Suprapubic skin (tissue), 4 donors: ENCODE results near the gene SYNPO. TPM values are rescaled to one million over a fixed set of nuclear protein-coding genes. Genes with fewer than 3 reads are reported as not detected.

Experiments
- DNase-seq, 2 donors: peaks; one replicate each; pipeline ENCODE4 v3.0.0-alpha.2; 2019; ENCODE audit warnings: low spot score in 2 of 2
- H3K27ac ChIP-seq: fragments of 200-600 bp; sonication (generic); one replicate; pipeline ENCODE4 v1.5.1; 2019
- H3K27me3 ChIP-seq: fragments of 200-600 bp; sonication (generic); one replicate; pipeline ENCODE4 v1.5.1; 2019
- H3K36me3 ChIP-seq: fragments of 200-600 bp; sonication (generic); one replicate; pipeline ENCODE4 v1.5.1; 2019
- H3K4me1 ChIP-seq: fragments of 200-600 bp; sonication (generic); one replicate; pipeline ENCODE4 v1.5.1; 2019
- H3K4me3 ChIP-seq: fragments of 200-600 bp; sonication (generic); one replicate; pipeline ENCODE4 v1.5.1; 2019; ENCODE audit warnings: mild to moderate bottlenecking
- H3K9me3 ChIP-seq: fragments of 200-600 bp; sonication (generic); one replicate; pipeline ENCODE4 v1.5.1; 2019
- CTCF ChIP-seq, 2 donors: fragments of 200-600 bp in 1 of 2; fragments of 450-650 bp in 1 of 2; sonication (generic) in 1 of 2; IDR thresholded peaks; one replicate each; pipeline ENCODE4 v1.5.1; 2016 to 2019; ENCODE audit warnings: antibody characterized with exemption in 2 of 2, mild to moderate bottlenecking in 1 of 2, moderate library complexity in 1 of 2
- EP300 ChIP-seq: sonication (generic); formaldehyde crosslinking; IDR thresholded peaks from one replicate; pipeline ENCODE4 v1.6.1; 2017; ENCODE audit warnings: antibody characterized with exemption
- POLR2A ChIP-seq, 2 donors: fragments of 450-650 bp; IDR thresholded peaks; one replicate each; pipeline ENCODE4 v1.6.1; 2017; ENCODE audit warnings: antibody characterized with exemption in 2 of 2, mild to moderate bottlenecking in 2 of 2, moderate library complexity in 2 of 2
- POLR2AphosphoS5 ChIP-seq, 3 donors: sonication (generic); formaldehyde crosslinking; IDR thresholded peaks; one replicate each; pipeline ENCODE4 v1.6.1; 2017; ENCODE audit warnings: antibody characterized with exemption in 3 of 3
- WGBS: methylation state at CpG from one replicate; pipeline ENCODE4 v1.1.5; 2018; 5-methylcytosine and 5-hydroxymethylcytosine counted together
- total RNA-seq, 4 donors: library from RNA; depleted of rRNA; stranded (reverse); fragments of >200 nt; gene quantifications; one replicate each; pipeline ENCODE4 v1.1.0, GENCODE V29; 2016

SYNPO gene
- total RNA-seq, 4 donors from 2014 or later = 3.3 to 8.5 (median 5.6) TPM

GRCh38 chr5:150596313-150596712 lies 44.1 kb upstream of the SYNPO start:
- WGBS = 85% methylated on average over 8 of the region's 9 CpGs
- H3K4me3 ChIP-seq = no peak overlapping the region
- no peaks in the 10 kb centered on the region for H3K9me3 ChIP-seq
- peaks cover 30% of the 10 kb centered on the region for H3K4me1 ChIP-seq
- H3K27ac ChIP-seq = no peak overlapping the region
- TF ChIP-seq CTCF (IDR thresholded peaks at IDR 0.05) (no peak), EP300 (no peak), POLR2AphosphoS5 (IDR thresholded peaks at IDR 0.05) (no peak), POLR2A (IDR thresholded peaks at IDR 0.05) (no peak)
- H3K27me3 ChIP-seq = no peaks in the 10 kb centered on the region
- no peak for DNase-seq
- no peaks in the 10 kb centered on the region for H3K36me3 ChIP-seq

- Histone ChIP-seq H3K9me3 (no peaks in the 10 kb centered on the region), H3K27ac (no peak overlapping the region), H3K36me3 (no peaks in the 10 kb centered on the region), H3K27me3 (no peaks in the 10 kb centered on the region), H3K4me3 (no peak overlapping the region), H3K4me1 (peaks cover 34% of the 10 kb centered on the region)
- TF ChIP-seq CTCF (IDR thresholded peaks at IDR 0.05) (no peak), POLR2A (IDR thresholded peaks at IDR 0.05) (no peak), POLR2AphosphoS5 (IDR thresholded peaks at IDR 0.05) (no peak), EP300 (no peak)
- no peak for DNase-seq
- WGBS = 91% methylated on average over 3 of the region's 3 CpGs
Observed at GRCh38 chr5:150596826-150597225, 43.6 kb upstream of the SYNPO start.

GRCh38 chr5:150598006-150598405 lies 42.5 kb upstream of the SYNPO start:
- WGBS = 72% methylated on average over 9 of the region's 10 CpGs
- peaks cover 41% of the 10 kb centered on the region for H3K4me1 ChIP-seq
- DNase-seq = no peak
- no peaks in the 10 kb centered on the region for H3K9me3 ChIP-seq
- no peak overlapping the region for H3K4me3 ChIP-seq
- H3K36me3 ChIP-seq = no peaks in the 10 kb centered on the region
- no peak overlapping the region for H3K27ac ChIP-seq
- TF ChIP-seq EP300 (no peak), POLR2AphosphoS5 (IDR thresholded peaks at IDR 0.05) (no peak), POLR2A (IDR thresholded peaks at IDR 0.05) (no peak), CTCF (IDR thresholded peaks at IDR 0.05) (no peak)
- H3K27me3 ChIP-seq = no peaks in the 10 kb centered on the region

DNA sequence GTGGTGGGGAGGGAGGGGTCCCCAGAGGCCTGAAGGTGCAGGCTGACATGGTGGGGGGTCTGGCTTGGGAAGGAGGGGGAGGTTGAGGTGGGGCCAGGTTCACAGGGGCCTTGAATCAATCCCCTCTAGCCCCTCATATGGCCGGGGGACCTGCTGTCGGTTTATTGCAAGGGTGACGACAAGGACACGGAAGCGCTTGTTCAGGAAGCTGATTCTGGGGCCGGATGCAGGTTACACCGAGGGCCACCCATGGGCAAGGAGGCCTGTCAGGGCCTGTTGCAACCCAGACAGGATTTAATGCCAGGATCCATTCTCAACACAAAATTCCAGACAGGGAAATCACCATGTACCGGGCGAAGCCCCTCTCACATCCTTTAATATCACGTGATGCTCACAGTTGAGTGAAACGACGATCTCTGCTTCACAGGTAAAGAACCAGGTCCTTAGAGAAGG lies 41.6 kb upstream of the SYNPO start:
- H3K4me1 ChIP-seq = peaks cover 41% of the 10 kb centered on the region
- no peaks in the 10 kb centered on the region for H3K27me3 ChIP-seq
- H3K36me3 ChIP-seq = no peaks in the 10 kb centered on the region
- H3K9me3 ChIP-seq = no peaks in the 10 kb centered on the region
- no peak for TF ChIP-seq CTCF (IDR thresholded peaks at IDR 0.05)
- TF ChIP-seq EP300 = no peak
- no peak for TF ChIP-seq POLR2A (IDR thresholded peaks at IDR 0.05)
- no peak for TF ChIP-seq POLR2AphosphoS5 (IDR thresholded peaks at IDR 0.05)
- no peak overlapping the region for H3K27ac ChIP-seq
- H3K4me3 ChIP-seq = no peak overlapping the region
- DNase-seq = no peak
- WGBS = 72% methylated on average over 11 of the region's 12 CpGs

GRCh38 chr5:150599281-150599680 lies 41.2 kb upstream of the SYNPO start:
- Histone ChIP-seq H3K27me3 (no peaks in the 10 kb centered on the region), H3K4me1 (peaks cover 41% of the 10 kb centered on the region), H3K9me3 (no peaks in the 10 kb centered on the region), H3K36me3 (no peaks in the 10 kb centered on the region), H3K27ac (no peak overlapping the region), H3K4me3 (no peak overlapping the region)
- TF ChIP-seq CTCF (IDR thresholded peaks at IDR 0.05) = no peak
- TF ChIP-seq EP300 = no peak
- no peak for TF ChIP-seq POLR2AphosphoS5 (IDR thresholded peaks at IDR 0.05)
- TF ChIP-seq POLR2A (IDR thresholded peaks at IDR 0.05) = no peak
- 83% methylated on average over 3 of the region's 5 CpGs for WGBS
- no peak for DNase-seq
